ENCODE results near the gene LGI4.
"Not testable (repeated sequence)": the region's sequence is repeated elsewhere in the genome, so short reads cannot be mapped to it uniquely, and the experiment has no call there.

The LGI4 gene

GRCh38 chr19:35142606-35143230, 7.9 kb upstream of the LGI4 start:
- in situ Hi-C loops (cut with MboI; ENCODE audit: low sequenced_read_pairs), result no loop called here

- in situ Hi-C loops (cut with MboI; ENCODE audit: low sequenced_read_pairs), result no loop called here
Measured at GRCh38 chr19:35141837-35142605, 7.2 kb upstream of the LGI4 start.

GRCh38 chr19:35140962-35141836, 6.3 kb upstream of the LGI4 start:
- in situ Hi-C loops (cut with MboI; ENCODE audit: low sequenced_read_pairs), result no loop called here

- in situ Hi-C loops (cut with MboI; ENCODE audit: low sequenced_read_pairs), result no loop called here
Measured at GRCh38 chr19:35140207-35140961, 5.5 kb upstream of the LGI4 start.

- in situ Hi-C loops (cut with MboI; ENCODE audit: low sequenced_read_pairs), result no loop called here
Measured at GRCh38 chr19:35138305-35138892, 3.5 kb upstream of the LGI4 start, which contains the start of gene FXYD1. FXYD1 (plus strand) TSS chr19:35138824; CDS start chr19:35140080, 1,256 bp downstream.

GRCh38 chr19:35136977-35137702, 2.3 kb upstream of the LGI4 start:
- in situ Hi-C loops (cut with MboI; ENCODE audit: low sequenced_read_pairs), result no loop called here

- in situ Hi-C loops (cut with MboI; ENCODE audit: low sequenced_read_pairs), result no loop called here
Measured at GRCh38 chr19:35136231-35136630, 1.4 kb upstream of the LGI4 start.

GRCh38 chr19:35135389-35135909, 590 bp upstream of the LGI4 start:
- in situ Hi-C loops (cut with MboI; ENCODE audit: low sequenced_read_pairs), result no loop called here

- in situ Hi-C loops (cut with MboI; ENCODE audit: low sequenced_read_pairs), result no loop called here
Measured at GRCh38 chr19:35133826-35134225, 1.0 kb downstream of the LGI4 start.

- in situ Hi-C loops (cut with MboI; ENCODE audit: low sequenced_read_pairs), result no loop called here
Measured at GRCh38 chr19:35132254-35132653, 2.6 kb downstream of the LGI4 start.

GRCh38 chr19:35130761-35131720, 3.8 kb downstream of the LGI4 start:
- in situ Hi-C loops (cut with MboI; ENCODE audit: low sequenced_read_pairs), result no loop called here

GRCh38 chr19:35129724-35130274, 5.1 kb downstream of the LGI4 start:
- in situ Hi-C loops (cut with MboI; ENCODE audit: low sequenced_read_pairs), result not testable (repeated sequence)

- in situ Hi-C loops (cut with MboI; ENCODE audit: low sequenced_read_pairs), result no loop called here
Measured at GRCh38 chr19:35128398-35129057, 6.3 kb downstream of the LGI4 start.

GRCh38 chr19:35127871-35128270, 7.0 kb downstream of the LGI4 start:
- in situ Hi-C loops (cut with MboI; ENCODE audit: low sequenced_read_pairs), result no loop called here

GRCh38 chr19:35126624-35126959, 8.3 kb downstream of the LGI4 start:
- in situ Hi-C loops (cut with MboI; ENCODE audit: low sequenced_read_pairs), result no loop called here

- in situ Hi-C loops (cut with MboI; ENCODE audit: low sequenced_read_pairs), result no loop called here
Measured at GRCh38 chr19:35125749-35126623, 8.9 kb downstream of the LGI4 start.

GRCh38 chr19:35125270-35125717, 9.6 kb downstream of the LGI4 start:
- in situ Hi-C loops (cut with MboI; ENCODE audit: low sequenced_read_pairs), result no loop called here

Measured in hTERT RPE-1 (cell line).